Measurements from ENCODE around the gene SSBP3.

The SSBP3 gene

GRCh38 chr1:54380290-54380882 is 25.8 kb downstream of the SSBP3 start:
- Histone ChIP-seq H3K4me2 (ENCODE audit: insufficient read depth, low read length) (no peak overlapping the region), H3K9ac (ENCODE audit: low read depth, low read length) (no peak overlapping the region), H3K27me3 (ENCODE audit: insufficient read depth, low read length, poor library complexity) (no peaks in the 10 kb centered on the region), H3K79me2 (ENCODE audit: insufficient read depth, low read length) (peaks cover 93% of the 10 kb centered on the region), H3K4me3 (ENCODE audit: low read depth in 1 of 2, low read length in 2 of 2) (no peak overlapping the region), H4K20me1 (ENCODE audit: insufficient read depth, low read length) (peaks cover 72% of the 10 kb centered on the region), H3K36me3 (ENCODE audit: insufficient read depth, low read length) (peaks cover 61% of the 10 kb centered on the region), H3K27ac (ENCODE audit: low read length) (no peak overlapping the region), H3K9me3 (ENCODE audit: insufficient read depth, low read length, severe bottlenecking) (no peaks in the 10 kb centered on the region), H2AFZ (ENCODE audit: low read depth, low read length) (no peak overlapping the region), H3K4me1 (ENCODE audit: insufficient read depth, low read length) (no peaks in the 10 kb centered on the region)
- TF ChIP-seq, protein P1, sequence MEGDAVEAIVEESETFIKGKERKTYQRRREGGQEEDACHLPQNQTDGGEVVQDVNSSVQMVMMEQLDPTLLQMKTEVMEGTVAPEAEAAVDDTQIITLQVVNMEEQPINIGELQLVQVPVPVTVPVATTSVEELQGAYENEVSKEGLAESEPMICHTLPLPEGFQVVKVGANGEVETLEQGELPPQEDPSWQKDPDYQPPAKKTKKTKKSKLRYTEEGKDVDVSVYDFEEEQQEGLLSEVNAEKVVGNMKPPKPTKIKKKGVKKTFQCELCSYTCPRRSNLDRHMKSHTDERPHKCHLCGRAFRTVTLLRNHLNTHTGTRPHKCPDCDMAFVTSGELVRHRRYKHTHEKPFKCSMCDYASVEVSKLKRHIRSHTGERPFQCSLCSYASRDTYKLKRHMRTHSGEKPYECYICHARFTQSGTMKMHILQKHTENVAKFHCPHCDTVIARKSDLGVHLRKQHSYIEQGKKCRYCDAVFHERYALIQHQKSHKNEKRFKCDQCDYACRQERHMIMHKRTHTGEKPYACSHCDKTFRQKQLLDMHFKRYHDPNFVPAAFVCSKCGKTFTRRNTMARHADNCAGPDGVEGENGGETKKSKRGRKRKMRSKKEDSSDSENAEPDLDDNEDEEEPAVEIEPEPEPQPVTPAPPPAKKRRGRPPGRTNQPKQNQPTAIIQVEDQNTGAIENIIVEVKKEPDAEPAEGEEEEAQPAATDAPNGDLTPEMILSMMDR (IDR thresholded peaks at IDR 0.05; ENCODE audit: borderline replicate concordance, extremely low read depth, low read length, poor library complexity, severe bottlenecking), result no peak
- TF ChIP-seq EZH2 (IDR thresholded peaks at IDR 0.05; ENCODE audit: borderline replicate concordance, low read depth, low read length, severe bottlenecking), result no peak
- no peak for ATAC-seq (ENCODE audit: insufficient read depth, low read depth)
- no peak for DNase-seq

- no peak for TF ChIP-seq EZH2 (IDR thresholded peaks at IDR 0.05; ENCODE audit: borderline replicate concordance, low read depth, low read length, severe bottlenecking)
- TF ChIP-seq, protein P1 (IDR thresholded peaks at IDR 0.05; ENCODE audit: borderline replicate concordance, extremely low read depth, low read length, poor library complexity, severe bottlenecking), result no peak
- Histone ChIP-seq H3K27ac (ENCODE audit: low read length) (no peak overlapping the region), H3K4me3 (ENCODE audit: low read depth in 1 of 2, low read length in 2 of 2) (no peak overlapping the region), H4K20me1 (ENCODE audit: insufficient read depth, low read length) (peaks cover 73% of the 10 kb centered on the region), H3K27me3 (ENCODE audit: insufficient read depth, low read length, poor library complexity) (no peaks in the 10 kb centered on the region), H3K4me2 (ENCODE audit: insufficient read depth, low read length) (no peak overlapping the region), H3K36me3 (ENCODE audit: insufficient read depth, low read length) (peaks cover 59% of the 10 kb centered on the region), H2AFZ (ENCODE audit: low read depth, low read length) (no peak overlapping the region), H3K9ac (ENCODE audit: low read depth, low read length) (no peak overlapping the region), H3K4me1 (ENCODE audit: insufficient read depth, low read length) (no peaks in the 10 kb centered on the region), H3K9me3 (ENCODE audit: insufficient read depth, low read length, severe bottlenecking) (no peaks in the 10 kb centered on the region), H3K79me2 (ENCODE audit: insufficient read depth, low read length) (peaks cover 93% of the 10 kb centered on the region)
- DNase-seq (no peak), ATAC-seq (ENCODE audit: insufficient read depth, low read depth) (no peak)
Observed at GRCh38 chr1:54379555-54380289, 26.5 kb downstream of the SSBP3 start.

DNA sequence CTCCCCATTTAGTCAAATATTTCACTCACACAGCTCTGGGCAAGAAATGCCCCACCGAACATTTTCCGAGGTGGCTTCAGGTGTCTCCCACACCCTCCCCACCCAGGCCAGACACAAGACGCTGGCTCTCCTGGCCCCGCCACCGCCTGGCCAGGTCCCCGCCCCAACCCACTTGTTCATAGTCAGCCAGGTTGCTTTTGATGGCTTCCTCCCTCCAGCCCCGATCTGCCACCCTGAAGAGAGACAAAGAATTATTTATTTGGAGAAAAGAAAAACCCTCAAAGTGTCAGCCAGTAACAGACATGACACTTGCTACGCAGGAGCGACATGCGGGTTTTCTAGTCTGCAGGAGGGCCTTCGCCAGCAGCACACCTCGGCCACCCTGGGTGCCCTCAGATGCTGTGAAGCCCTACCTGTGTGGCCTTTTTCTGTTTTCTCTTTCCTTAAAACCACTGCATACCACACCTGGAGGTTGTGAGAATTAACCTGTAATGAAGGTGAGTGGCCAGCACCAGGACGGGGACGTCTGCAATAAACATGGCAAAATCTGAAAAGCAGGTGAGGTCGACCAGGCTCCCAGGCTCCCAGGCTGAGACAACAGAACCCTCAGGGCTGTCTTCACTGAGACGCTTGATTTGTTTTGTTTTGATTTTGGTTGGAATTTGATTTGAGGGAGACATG is 27.2 kb downstream of the SSBP3 start:
- Histone ChIP-seq H3K4me2 (ENCODE audit: insufficient read depth, low read length) (no peak overlapping the region), H3K27me3 (ENCODE audit: insufficient read depth, low read length, poor library complexity) (no peaks in the 10 kb centered on the region), H4K20me1 (ENCODE audit: insufficient read depth, low read length) (peaks cover 75% of the 10 kb centered on the region), H3K36me3 (ENCODE audit: insufficient read depth, low read length) (peaks cover 59% of the 10 kb centered on the region), H3K4me3 (ENCODE audit: low read depth in 1 of 2, low read length in 2 of 2) (no peak overlapping the region), H2AFZ (ENCODE audit: low read depth, low read length) (no peak overlapping the region), H3K9me3 (ENCODE audit: insufficient read depth, low read length, severe bottlenecking) (no peaks in the 10 kb centered on the region), H3K9ac (ENCODE audit: low read depth, low read length) (no peak overlapping the region), H3K4me1 (ENCODE audit: insufficient read depth, low read length) (no peaks in the 10 kb centered on the region), H3K27ac (ENCODE audit: low read length) (no peak overlapping the region), H3K79me2 (ENCODE audit: insufficient read depth, low read length) (peaks cover 93% of the 10 kb centered on the region)
- no peak for ATAC-seq (ENCODE audit: insufficient read depth, low read depth)
- DNase-seq, result no peak
- TF ChIP-seq, protein P1 (IDR thresholded peaks at IDR 0.05; ENCODE audit: borderline replicate concordance, extremely low read depth, low read length, poor library complexity, severe bottlenecking), result no peak
- no peak for TF ChIP-seq EZH2 (IDR thresholded peaks at IDR 0.05; ENCODE audit: borderline replicate concordance, low read depth, low read length, severe bottlenecking)

Measured in DND-41 (cell line).